Omental fat pad (tissue), 4 donors: ENCODE data around the gene GBGT1. TPM values are rescaled to one million over a fixed set of nuclear protein-coding genes. Genes with fewer than 3 reads are reported as not detected.
"Not testable (repeated sequence)": the region's sequence is repeated elsewhere in the genome, so short reads cannot be mapped to it uniquely, and the experiment has no call there.

Source experiments
- ATAC-seq: fragments of 150-250 bp; one replicate; pipeline ENCODE4 v1.9.1; 2016; ENCODE audit warnings: mild to moderate bottlenecking, moderate library complexity; ENCODE audit not compliant: low FRiP score
- DNase-seq: peaks from one replicate; pipeline ENCODE4 v3.0.0-alpha.2; 2019; ENCODE audit warnings: low spot score
- total RNA-seq, 4 donors: library from RNA; depleted of rRNA; stranded (reverse); fragments of >200 nt; gene quantifications; one replicate each; pipeline ENCODE4 v1.1.0, GENCODE V29; 2016
- TF ChIP-seq, protein P1 (sequence below), 3 donors: fragments of 450-650 bp; IDR thresholded peaks; one replicate each; pipeline ENCODE4 v1.5.1; 2016 to 2017; ENCODE audit warnings: antibody characterized with exemption in 3 of 3, mild to moderate bottlenecking in 3 of 3, moderate library complexity in 2 of 3

Gene GBGT1
- total RNA-seq, 4 donors from 2014 or later = 23.4 to 29.1 (median 26.9) TPM

DNA sequence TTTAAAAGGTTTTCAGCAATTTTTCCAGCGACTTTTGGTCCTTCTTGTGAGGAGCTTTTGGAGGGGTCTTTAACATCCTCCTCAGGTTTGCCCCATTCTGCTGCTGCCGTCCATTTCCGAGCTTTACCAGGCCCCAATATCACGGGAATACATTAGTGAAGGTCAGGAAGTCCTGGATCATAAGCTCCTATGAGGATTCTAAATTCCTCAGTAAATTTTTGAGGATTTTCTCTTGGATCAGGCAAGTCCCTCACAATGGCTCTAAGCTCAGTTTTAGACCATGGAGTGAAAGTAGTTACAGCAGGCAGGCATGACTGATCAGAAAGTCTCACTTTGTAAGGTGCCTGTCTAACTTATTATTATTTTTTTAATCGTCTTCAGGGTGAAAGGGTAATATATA, 17.2 kb upstream of the GBGT1 start:
- DNase-seq = no peak
- no peak for ATAC-seq
- TF ChIP-seq, protein P1, sequence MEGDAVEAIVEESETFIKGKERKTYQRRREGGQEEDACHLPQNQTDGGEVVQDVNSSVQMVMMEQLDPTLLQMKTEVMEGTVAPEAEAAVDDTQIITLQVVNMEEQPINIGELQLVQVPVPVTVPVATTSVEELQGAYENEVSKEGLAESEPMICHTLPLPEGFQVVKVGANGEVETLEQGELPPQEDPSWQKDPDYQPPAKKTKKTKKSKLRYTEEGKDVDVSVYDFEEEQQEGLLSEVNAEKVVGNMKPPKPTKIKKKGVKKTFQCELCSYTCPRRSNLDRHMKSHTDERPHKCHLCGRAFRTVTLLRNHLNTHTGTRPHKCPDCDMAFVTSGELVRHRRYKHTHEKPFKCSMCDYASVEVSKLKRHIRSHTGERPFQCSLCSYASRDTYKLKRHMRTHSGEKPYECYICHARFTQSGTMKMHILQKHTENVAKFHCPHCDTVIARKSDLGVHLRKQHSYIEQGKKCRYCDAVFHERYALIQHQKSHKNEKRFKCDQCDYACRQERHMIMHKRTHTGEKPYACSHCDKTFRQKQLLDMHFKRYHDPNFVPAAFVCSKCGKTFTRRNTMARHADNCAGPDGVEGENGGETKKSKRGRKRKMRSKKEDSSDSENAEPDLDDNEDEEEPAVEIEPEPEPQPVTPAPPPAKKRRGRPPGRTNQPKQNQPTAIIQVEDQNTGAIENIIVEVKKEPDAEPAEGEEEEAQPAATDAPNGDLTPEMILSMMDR (IDR thresholded peaks at IDR 0.05) = no peak

DNA sequence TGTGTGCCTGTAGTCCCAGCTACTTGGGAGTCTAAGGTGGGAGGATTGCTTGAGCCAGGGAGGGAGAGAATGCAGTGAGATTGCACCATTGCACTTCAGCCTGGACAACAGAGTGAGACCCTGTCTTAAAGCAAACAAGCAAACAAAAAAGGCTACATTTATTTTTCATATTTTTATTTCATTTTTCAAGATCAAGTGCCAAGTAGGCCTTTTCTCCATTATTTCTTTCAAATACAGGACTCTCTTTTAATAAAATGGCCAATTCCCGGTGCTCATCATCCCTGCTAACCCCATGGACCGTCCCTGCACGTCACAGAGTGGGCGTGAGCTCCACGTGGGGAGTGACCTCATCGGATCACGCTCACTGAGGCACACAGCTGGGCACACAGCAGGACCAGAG, 9.3 kb upstream of the GBGT1 start:
- no peak for ATAC-seq
- no peak for DNase-seq
- TF ChIP-seq, protein P1 (IDR thresholded peaks at IDR 0.05) = no peak

GRCh38 chr9:133171161-133171961, 7.6 kb upstream of the GBGT1 start:
- TF ChIP-seq, protein P1 (IDR thresholded peaks at IDR 0.05) = no peak
- ATAC-seq (no peak), DNase-seq (no peak)

GRCh38 chr9:133170716-133171115, 7.0 kb upstream of the GBGT1 start:
- TF ChIP-seq, protein P1 (IDR thresholded peaks at IDR 0.05) = no peak
- ATAC-seq (no peak), DNase-seq (no peak)

GRCh38 chr9:133169687-133170086, 6.0 kb upstream of the GBGT1 start:
- not testable (repeated sequence) for ATAC-seq, DNase-seq

- DNase-seq (no peak), ATAC-seq (no peak)
- TF ChIP-seq, protein P1 (IDR thresholded peaks at IDR 0.05) = no peak
Observed at GRCh38 chr9:133169102-133169501, 5.4 kb upstream of the GBGT1 start.

DNA sequence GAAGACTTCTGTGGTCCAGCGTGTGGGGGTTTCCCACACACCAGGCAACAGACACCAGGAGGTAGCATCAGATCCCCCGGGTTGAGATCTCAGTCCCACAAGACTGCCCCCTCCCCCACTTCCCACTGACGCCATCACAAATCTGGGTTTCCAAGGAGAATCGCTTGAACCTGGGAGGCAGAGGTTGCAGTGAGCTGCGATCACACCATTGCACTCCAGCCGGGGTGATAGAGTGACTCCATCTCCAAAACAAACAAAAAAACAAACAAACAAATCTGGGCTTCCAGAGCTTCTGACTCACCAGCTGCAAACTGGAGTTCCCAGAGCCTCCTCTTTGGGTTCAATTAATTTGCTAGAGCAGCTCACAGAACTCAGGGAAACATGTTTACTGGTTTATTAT, 4.7 kb upstream of the GBGT1 start:
- TF ChIP-seq, protein P1 (IDR thresholded peaks at IDR 0.05) = no peak
- ATAC-seq = no peak
- DNase-seq = no peak
